SIG-M5 (cell line): ENCODE measurements around the gene PRKG1.
"Not testable (repeated sequence)": the region's sequence is repeated elsewhere in the genome, so short reads cannot be mapped to it uniquely, and the experiment has no call there.

ENCODE experiments used
- DNase-seq: peaks from one replicate; lab custom pipeline; 2025; lab: John Stamatoyannopoulos, UW

PRKG1 gene

DNA sequence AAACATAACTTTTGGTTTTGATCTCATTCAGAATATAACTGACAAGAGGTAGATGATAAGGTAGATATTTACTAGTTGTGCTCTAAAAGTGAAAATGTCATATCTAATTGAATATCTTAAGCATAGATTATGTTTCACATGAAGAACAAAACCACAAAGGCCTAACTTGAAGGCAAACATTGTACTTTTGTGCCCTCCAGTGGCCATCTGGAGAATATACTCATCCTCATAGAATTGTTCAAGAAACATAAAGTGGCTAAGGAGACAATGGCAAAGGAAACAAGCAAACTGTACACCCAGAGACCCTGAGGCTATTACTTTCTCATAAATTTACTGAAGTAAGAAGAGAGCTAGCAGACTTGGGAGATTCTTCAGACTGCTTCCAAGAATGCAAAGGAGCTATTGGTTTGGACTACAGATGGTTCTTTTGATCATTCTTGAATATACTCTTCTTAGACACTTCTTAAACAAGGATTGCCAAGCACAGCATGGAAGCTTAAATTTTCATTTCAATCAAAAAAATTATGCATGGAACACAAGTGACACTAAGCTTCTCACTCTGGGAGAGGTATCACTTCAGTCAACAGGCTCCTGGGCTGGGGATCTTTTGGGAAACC is 1141.6 kb downstream of the PRKG1 start:
- DNase-seq = no peak

- no peak for DNase-seq
Observed at GRCh38 chr10:52216852-52217251, 1142.6 kb downstream of the PRKG1 start.

GRCh38 chr10:52217531-52217930 is 1143.2 kb downstream of the PRKG1 start:
- no peak for DNase-seq

DNA sequence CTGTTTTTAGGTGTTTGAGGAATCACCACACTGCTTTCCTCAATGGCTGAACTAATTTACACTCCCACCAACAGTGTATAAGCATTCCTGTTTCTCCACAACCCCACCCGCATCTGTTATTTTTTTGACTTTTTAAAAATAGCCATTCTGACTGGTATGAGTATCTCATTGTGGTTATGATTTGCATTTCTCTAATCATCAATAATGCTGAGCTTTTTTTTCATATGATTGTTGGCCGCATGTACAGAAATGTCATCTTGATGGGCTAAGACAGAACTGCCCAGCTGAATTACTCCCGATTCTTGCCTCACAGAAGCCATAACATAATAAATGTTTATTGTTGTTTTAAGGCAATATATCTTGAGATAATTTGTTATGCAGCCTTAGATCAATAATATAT is 1146.7 kb downstream of the PRKG1 start:
- no peak for DNase-seq

DNA sequence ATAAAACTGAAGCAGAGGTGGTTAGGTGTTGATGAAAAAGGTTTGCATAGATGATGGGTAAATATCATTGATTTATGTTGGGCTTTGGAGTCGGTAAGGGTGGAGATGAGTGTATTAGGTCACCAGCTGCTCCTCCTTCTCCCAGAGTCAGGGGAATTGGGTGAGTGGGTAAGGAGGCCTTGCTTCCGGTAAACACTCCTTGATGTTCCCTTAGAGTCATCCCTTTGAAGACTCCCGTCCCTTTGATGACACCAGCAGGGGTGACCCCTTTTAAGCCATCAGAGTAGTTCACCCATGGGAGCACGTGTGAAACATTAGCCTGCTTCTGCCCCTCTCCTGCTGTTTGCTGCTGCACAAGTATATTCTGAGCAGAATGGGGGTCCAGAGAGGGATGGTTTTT is 1147.6 kb downstream of the PRKG1 start:
- DNase-seq = no peak

DNA sequence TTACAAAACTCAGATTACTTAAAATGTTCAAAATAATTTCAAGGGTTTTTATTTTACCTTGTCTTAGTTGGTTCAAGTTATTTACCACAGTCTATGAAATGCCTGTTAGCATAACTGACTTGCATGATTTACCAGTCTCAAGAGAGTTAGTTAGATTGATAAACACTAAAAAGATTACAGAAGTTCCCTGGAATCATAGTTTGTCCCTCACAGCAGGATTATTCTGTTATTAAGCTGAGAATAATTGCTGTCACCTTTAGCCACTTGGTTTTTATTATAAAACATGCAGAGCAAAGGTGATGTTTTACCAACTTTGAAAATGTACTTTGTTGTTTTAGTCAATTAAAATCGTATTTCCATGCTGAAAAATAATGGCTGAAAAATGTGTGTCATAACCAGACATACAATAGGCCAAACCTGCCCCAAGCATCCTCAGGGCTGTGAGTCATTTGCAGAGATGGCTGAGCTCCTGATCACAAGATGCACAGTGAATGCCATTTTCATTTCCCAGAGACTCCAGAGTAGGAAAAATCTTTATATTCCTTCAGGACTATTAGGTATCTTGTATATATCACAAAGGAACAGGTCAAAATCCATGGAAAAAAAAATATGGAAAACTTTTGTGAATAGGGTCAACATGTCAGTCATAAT is 1152.0 kb downstream of the PRKG1 start:
- DNase-seq = no peak

GRCh38 chr10:52228556-52228955 is 1154.3 kb downstream of the PRKG1 start:
- no peak for DNase-seq

GRCh38 chr10:52229291-52229931 is 1155.1 kb downstream of the PRKG1 start:
- DNase-seq = no peak

- no peak for DNase-seq
Observed at GRCh38 chr10:52232561-52233350, 1158.5 kb downstream of the PRKG1 start.

GRCh38 chr10:52233351-52233991 is 1159.2 kb downstream of the PRKG1 start:
- not testable (repeated sequence) for DNase-seq

DNA sequence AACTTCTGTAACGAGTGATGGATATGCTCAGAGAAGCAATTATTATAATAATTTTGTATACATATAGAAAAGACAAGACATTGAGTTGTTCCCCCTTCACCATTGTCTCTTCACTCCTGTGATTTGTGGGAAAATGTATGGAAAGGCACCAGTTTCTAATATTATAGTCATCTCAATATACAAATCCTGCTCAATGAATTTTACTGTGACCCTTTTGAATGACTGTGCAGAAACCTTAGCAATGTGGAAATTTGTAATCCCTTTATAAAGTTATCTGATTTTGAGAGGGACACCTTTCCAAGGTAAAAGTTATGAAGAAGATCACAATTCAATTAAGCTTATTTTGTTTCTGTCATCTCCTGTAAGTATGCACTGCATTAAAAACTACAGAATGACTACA is 1165.5 kb downstream of the PRKG1 start:
- no peak for DNase-seq

- DNase-seq = no peak
Observed at GRCh38 chr10:52245547-52245946, 1171.3 kb downstream of the PRKG1 start.

GRCh38 chr10:52247929-52248328 is 1173.6 kb downstream of the PRKG1 start:
- not testable (repeated sequence) for DNase-seq

- DNase-seq = no peak
Observed at GRCh38 chr10:52248697-52249306, 1174.5 kb downstream of the PRKG1 start.

- no peak for DNase-seq
Observed at GRCh38 chr10:52249850-52250395, 1175.6 kb downstream of the PRKG1 start.

DNA sequence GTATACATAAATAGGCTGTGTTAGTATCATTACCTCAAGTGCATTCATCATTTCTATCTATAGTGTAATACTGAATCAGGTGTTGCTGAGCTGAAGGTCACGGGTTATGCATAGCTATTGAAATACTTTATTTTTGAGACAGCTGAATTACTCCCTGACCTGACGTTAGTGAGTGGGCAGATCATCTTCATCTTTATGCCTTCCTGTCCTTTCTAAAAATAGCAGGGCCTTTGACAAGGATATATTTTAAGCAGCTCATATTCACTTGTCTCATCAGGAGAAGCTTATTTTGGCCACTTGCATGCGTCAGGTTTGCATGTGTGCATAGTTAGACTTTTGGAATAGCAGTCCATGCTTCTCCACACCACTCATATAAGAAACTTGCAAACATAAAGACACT is 1176.2 kb downstream of the PRKG1 start:
- DNase-seq = no peak

DNA sequence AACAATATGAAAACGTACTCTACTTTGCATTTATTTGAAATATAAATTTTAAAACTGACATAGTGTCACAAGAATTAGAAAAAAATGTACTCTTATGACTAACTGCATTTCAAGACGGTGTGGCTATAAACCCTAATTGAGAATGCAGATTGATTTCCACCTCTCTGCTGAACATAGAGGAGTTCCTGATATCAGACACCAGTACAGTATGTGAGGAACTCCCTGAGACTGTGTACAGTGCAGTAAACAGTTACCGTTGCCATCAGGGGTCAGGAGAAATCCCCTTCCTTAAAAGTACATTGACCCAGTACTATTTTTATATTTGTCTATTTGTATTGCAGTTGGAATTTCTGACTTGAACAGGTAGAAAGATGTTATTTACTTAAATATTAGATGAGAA is 1178.0 kb downstream of the PRKG1 start:
- no peak for DNase-seq

DNA sequence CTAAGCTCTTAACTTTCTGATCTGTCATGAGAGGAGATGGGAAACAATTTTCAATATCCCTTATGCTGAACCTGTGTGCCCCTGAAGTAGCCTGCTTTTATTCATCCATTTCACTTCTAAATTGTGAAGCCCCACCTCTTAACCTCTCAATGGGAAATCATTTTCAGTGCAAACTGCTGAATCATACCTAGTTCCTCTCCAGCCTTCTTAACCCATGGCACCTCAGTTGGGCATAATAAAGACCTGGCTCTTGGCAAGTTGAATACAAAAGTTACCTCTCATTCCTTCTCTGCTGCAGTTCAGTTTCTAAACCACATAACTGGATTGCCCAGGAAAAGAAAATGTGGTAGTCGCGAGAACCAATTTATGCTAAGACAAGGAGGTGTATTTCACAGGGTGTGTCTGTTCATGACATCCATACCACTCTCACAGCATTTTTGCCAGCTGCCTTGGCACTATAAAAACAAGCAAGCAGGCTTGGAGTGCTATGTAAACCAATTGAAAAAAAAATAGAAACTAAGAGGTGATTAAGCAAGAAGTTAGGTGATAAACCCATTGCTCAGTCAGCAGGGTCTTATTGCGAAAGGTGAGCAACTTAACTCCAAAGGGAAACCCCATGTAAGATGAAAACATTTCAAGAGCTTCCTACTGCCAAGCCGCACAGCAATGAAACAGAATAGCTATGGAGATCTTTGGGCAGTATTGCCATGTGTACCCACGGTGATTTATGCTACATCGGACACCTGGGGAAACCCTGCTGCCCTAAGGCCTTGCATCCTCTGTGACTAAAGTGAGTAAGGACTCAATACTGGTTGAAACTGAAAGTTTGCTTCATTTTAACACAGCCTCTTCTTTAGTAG is 1182.8 kb downstream of the PRKG1 start:
- DNase-seq = no peak

DNA sequence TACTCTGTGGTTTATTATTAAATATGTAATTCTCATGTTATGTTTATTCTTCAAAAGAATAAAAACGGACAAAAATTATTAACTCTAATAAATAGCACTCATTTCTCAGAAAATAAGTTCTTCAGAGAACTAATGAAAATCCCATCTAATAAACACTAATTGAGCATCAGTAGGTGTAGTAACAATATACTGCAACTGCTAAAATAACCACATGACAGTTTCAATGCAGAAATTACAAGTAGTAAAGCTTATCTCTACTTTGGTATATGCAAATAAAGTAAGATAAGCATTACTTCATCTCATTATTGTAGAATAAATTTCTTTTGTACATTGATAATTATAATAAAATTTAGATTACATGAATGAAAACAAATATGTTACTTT is 1183.4 kb downstream of the PRKG1 start:
- no peak for DNase-seq

- DNase-seq = no peak
Observed at GRCh38 chr10:52258799-52259425, 1184.6 kb downstream of the PRKG1 start.
